Nephron (organoid): ENCODE results near the gene ZMAT2.
"Not testable (repeated sequence)": the region's sequence is repeated elsewhere in the genome, so short reads cannot be mapped to it uniquely, and the experiment has no call there.

ENCODE experiments used
- H3K27ac Mint-ChIP-seq, 3 experiments: 2 replicates each; pipeline ENCODE4 v1.8.0; 2020; ENCODE audit warnings: mixed read lengths in 3 of 3, mild to moderate bottlenecking in 2 of 3, moderate library complexity in 1 of 3
- H3K27me3 Mint-ChIP-seq: 2 replicates; pipeline ENCODE4 v1.8.0; 2021; ENCODE audit warnings: low read depth, mild to moderate bottlenecking, moderate library complexity, mixed read lengths
- H3K36me3 Mint-ChIP-seq: 2 replicates; pipeline ENCODE4 v1.8.0; 2020; ENCODE audit warnings: low read depth, mixed read lengths
- H3K4me1 Mint-ChIP-seq: 2 replicates; pipeline ENCODE4 v1.8.0; 2020; ENCODE audit warnings: mixed read lengths
- H3K4me3 Mint-ChIP-seq, 3 experiments: 2 replicates each; pipeline ENCODE4 v1.8.0; 2020; ENCODE audit warnings: mild to moderate bottlenecking in 3 of 3, mixed read lengths in 3 of 3, moderate library complexity in 2 of 3
- H3K9me3 Mint-ChIP-seq: 2 replicates; pipeline ENCODE4 v1.8.0; 2020; ENCODE audit warnings: mixed read lengths
- TF ChIP-seq, protein P1 (sequence below), 3 experiments: fragments of 200-600 bp; sonication (generic); IDR thresholded peaks; one replicate each; pipeline ENCODE4 v1.5.0; 2021; ENCODE audit warnings: antibody characterized with exemption in 3 of 3; ENCODE audit not compliant: unreplicated experiment in 3 of 3

ZMAT2 gene

DNA sequence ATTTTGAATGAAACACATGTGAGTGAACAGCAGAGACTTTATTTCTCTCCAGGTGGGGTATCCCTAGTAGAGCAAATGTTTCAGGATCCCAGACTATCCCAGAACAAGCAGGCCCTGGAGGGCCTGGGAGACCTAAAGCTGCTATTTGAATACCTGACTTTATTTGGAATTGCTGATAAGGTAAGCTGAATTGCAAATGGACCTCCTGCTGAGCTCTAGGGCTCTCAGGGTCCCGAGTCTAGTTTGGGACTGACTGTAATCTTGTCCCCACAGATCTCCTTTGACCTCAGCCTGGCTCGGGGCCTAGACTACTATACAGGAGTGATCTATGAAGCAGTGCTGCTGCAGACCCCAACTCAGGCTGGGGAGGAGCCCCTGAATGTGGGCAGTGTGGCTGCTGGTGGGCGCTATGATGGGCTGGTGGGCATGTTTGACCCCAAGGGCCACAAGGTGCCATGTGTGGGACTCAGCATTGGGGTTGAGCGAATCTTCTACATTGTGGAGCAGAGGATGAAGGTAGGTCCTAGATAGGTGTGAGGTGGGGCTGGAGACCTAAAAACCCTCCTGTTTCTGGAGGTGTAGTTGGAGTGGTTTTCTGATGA is 3.3 kb upstream of the ZMAT2 start:
- H3K36me3 Mint-ChIP-seq: peaks cover 64% of the 10 kb centered on the region
- TF ChIP-seq, protein P1, sequence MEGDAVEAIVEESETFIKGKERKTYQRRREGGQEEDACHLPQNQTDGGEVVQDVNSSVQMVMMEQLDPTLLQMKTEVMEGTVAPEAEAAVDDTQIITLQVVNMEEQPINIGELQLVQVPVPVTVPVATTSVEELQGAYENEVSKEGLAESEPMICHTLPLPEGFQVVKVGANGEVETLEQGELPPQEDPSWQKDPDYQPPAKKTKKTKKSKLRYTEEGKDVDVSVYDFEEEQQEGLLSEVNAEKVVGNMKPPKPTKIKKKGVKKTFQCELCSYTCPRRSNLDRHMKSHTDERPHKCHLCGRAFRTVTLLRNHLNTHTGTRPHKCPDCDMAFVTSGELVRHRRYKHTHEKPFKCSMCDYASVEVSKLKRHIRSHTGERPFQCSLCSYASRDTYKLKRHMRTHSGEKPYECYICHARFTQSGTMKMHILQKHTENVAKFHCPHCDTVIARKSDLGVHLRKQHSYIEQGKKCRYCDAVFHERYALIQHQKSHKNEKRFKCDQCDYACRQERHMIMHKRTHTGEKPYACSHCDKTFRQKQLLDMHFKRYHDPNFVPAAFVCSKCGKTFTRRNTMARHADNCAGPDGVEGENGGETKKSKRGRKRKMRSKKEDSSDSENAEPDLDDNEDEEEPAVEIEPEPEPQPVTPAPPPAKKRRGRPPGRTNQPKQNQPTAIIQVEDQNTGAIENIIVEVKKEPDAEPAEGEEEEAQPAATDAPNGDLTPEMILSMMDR (IDR thresholded peaks at IDR 0.05; ENCODE audit: unreplicated experiment in 3 of 3): no peak
- H3K9me3 Mint-ChIP-seq: no peaks in the 10 kb centered on the region
- peaks cover 26% of the 10 kb centered on the region for H3K4me1 Mint-ChIP-seq
- H3K27me3 Mint-ChIP-seq: no peaks in the 10 kb centered on the region
- no peak overlapping the region for H3K27ac Mint-ChIP-seq
- H3K4me3 Mint-ChIP-seq: no peak overlapping the region

DNA sequence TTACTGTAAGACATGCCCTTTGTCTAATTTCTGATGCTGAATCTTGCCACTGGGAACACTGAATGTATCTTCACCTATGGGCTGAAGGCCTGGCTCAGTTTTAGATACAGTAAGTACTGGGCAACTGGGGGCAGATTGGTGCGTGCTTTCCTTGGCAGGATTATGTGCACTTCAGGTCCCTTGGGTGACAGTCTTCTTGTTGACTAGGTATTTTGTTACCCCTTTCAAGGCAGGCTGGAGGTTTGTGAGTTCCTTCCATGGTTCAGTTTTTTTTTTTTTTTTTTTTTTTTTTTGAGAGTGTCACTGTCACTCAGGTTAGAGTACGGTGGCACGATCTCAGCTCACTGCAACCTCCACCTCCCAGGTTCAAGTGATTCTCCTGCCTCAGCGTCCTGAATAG is 7.6 kb downstream of the ZMAT2 start:
- peaks cover 39% of the 10 kb centered on the region for H3K36me3 Mint-ChIP-seq
- H3K27ac Mint-ChIP-seq: no peak overlapping the region
- H3K27me3 Mint-ChIP-seq: peaks cover 5% of the 10 kb centered on the region

DNA sequence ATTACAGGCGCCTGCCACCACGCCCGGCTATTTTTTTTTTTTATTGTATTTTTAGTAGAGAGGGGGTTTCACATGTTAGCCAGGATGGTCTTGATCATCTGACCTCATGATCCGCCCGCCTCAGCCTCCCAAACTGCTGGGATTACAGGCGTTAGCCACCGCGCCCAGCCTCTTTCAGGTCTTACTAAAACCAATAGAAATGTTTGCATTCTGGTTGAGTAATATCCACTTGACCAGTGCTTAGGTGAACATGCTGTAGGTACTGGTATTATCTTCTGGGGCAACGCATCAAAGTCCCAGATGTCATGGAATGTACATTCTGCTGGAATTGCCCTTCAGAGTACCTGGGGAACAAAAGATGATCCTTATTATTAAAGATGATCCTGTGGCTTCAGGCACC is 8.5 kb downstream of the ZMAT2 start:
- H3K27me3 Mint-ChIP-seq, H3K4me1 Mint-ChIP-seq, H3K4me3 Mint-ChIP-seq, H3K9me3 Mint-ChIP-seq, H3K27ac Mint-ChIP-seq: not testable (repeated sequence)
- H3K36me3 Mint-ChIP-seq: peaks cover 34% of the 10 kb centered on the region

More for the DNA sequence above, 7.6 kb downstream of the ZMAT2 start:
- peaks cover 5% of the 10 kb centered on the region for H3K4me1 Mint-ChIP-seq
- TF ChIP-seq, protein P1 (IDR thresholded peaks at IDR 0.05; ENCODE audit: unreplicated experiment in 3 of 3): no peak
- H3K4me3 Mint-ChIP-seq: peak overlapping the region in 1 of 3 experiments; percentile 18
- H3K9me3 Mint-ChIP-seq: peaks cover 5% of the 10 kb centered on the region

DNA sequence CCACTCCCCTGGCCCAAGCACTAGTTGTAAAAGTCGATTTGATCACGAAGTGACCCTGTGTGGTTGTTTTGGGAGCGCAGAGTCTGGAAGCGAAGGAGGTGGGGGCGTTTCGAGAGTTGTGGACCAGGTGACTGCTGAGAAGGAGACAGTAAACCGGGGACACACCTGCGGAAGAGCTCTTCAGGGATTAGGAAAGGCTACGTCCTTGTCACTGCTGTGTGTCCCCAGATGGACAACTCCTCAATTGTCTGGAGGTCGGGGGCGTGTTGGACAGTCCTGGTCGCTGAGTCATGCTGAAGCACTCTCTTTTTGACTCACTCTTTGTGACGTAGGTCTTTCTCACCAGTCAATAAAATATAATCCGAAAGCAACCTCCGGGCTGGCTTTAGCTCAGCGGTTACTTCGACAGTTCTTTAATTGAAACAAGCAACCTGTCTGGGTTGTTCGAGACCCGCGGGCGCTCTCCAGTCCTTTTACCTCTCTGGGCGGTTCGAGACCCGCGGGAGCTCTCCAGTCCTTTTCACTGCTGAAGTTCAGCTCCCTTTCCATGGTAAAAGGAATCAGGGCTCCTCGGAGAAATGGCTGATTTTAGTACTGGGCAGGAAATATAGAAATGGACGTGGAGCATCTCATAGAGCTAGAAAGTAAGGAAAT is 10.8 kb downstream of the ZMAT2 start:
- Mint-ChIP-seq H3K4me3 (peak overlapping the region; percentile 86 to 90 (median 89)), H3K27ac (peak overlapping the region; percentile 52 to 82 (median 55)), H3K27me3 (peaks cover 5% of the 10 kb centered on the region), H3K36me3 (peaks cover 15% of the 10 kb centered on the region), H3K9me3 (peaks cover 5% of the 10 kb centered on the region), H3K4me1 (peaks cover 5% of the 10 kb centered on the region)
- TF ChIP-seq, protein P1 (IDR thresholded peaks at IDR 0.05; ENCODE audit: unreplicated experiment in 3 of 3): no peak

DNA sequence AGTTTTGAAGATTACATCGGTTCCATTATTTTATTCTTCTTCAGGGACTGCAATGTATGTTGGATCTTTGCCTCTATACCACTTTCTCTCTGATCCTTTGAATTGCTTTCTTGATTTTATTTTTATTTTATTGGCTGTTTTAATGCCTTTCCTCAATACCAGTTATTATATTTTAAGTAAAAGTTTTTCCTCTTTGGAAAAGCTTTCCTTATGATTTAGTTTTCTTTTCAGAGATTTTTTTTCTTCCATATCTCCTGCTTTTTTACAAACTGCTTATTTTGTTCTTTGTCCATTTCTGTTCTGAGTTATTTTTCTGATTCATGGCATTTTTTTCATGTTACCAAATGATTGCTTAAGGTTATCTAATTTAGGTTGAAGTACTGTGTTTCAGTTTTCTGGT is 11.5 kb downstream of the ZMAT2 start:
- Mint-ChIP-seq H3K27me3 (peaks cover 5% of the 10 kb centered on the region), H3K27ac (no peak overlapping the region), H3K36me3 (peaks cover 8% of the 10 kb centered on the region), H3K4me3 (peak overlapping the region; percentile 86 to 90 (median 89)), H3K9me3 (peaks cover 5% of the 10 kb centered on the region), H3K4me1 (peaks cover 5% of the 10 kb centered on the region)
- TF ChIP-seq, protein P1 (IDR thresholded peaks at IDR 0.05; ENCODE audit: unreplicated experiment in 3 of 3): no peak

DNA sequence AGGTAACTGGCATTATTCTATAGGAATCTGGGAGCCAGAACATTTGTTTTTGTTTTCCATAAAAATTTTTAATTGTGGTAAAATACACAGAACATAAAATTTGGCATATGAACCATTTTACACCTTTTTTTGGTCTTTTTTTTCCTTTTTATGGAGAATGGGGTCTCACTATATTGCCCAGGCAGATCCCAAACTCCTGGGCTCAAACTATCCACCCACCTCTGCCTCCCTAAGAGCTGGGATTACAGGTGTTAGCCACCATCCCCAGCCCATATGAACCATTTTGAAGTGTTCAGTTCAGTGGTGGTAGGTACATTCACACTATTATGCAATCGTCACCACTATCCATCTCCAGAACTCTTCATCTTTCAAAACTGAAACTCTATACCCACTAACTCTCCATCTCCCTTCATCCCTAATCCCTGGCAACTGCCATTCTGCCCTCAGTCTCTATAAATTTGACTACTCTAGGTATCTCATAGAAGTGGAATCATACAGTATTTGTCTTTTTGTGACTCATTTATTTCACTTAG is 13.4 kb downstream of the ZMAT2 start:
- peaks cover 5% of the 10 kb centered on the region for H3K4me1 Mint-ChIP-seq
- TF ChIP-seq, protein P1 (IDR thresholded peaks at IDR 0.05; ENCODE audit: unreplicated experiment in 3 of 3): no peak
- H3K9me3 Mint-ChIP-seq: peaks cover 5% of the 10 kb centered on the region
- H3K27ac Mint-ChIP-seq: no peak overlapping the region
- peaks cover 5% of the 10 kb centered on the region for H3K27me3 Mint-ChIP-seq
- H3K4me3 Mint-ChIP-seq: no peak overlapping the region
- H3K36me3 Mint-ChIP-seq: no peaks in the 10 kb centered on the region

DNA sequence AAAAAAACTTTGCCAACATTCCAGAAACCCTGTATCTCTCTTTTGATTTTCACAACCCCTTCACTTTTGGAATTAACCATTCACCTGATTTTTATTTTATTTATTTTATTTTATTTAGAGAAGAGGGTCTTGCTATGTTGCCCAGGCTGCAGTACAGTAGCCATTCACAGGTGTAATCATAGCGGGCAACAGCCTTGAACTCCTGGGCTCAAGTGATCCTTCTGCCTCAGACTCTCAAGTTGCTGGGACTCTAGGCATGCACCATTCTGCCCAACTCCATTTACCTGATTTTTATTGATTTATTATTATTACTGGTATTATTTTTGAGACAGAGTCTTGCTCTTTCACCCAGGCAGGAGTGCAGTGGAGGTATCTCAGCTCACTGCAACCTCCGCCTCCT is 16.0 kb downstream of the ZMAT2 start:
- H3K27ac Mint-ChIP-seq, H3K4me3 Mint-ChIP-seq, H3K4me1 Mint-ChIP-seq, H3K36me3 Mint-ChIP-seq, H3K27me3 Mint-ChIP-seq, H3K9me3 Mint-ChIP-seq: not testable (repeated sequence)
